ENCODE data around the gene ALAS1. TPM values are rescaled to one million over a fixed set of nuclear protein-coding genes. Genes with fewer than 3 reads are reported as not detected.

ALAS1 gene
- total and polyA plus RNA-seq, 9 donors, result 16.1 to 70.1 (median 25.8) TPM

DNA sequence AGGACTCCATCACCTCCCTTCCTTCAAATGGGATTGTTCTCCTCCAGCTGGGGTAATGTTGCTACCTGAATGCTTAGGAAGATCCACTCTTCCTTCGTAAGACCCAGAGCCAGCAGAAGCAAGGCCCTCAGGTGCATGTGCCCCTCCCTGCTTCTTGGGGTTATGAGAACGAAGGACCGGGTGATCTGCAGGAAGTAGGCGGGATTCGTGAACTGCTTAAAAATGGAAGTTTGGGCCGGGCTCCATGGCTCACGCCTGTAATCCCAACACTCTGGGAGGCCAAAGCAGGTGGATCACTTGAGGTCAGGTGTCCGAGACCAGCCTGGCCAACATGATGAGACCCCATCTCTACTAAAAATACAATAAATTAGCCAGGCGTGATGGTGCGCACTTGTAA is 19.4 kb downstream of the ALAS1 start:
- peak in 1 of 5 donors; percentile 30 for DNase-seq
- Histone ChIP-seq H3K4me1 (ENCODE audit: insufficient read depth) (peaks cover 15% of the 10 kb centered on the region), H3K36me3 (no peaks in the 10 kb centered on the region), H3K4me3 (no peak overlapping the region), H3K9me3 (no peaks in the 10 kb centered on the region), H3K27me3 (no peaks in the 10 kb centered on the region), H3K27ac (no peak overlapping the region)
- WGBS, 3 donors, result 65 to 77% (median 74%) methylated on average over 10 of the region's 10 CpGs
- TF ChIP-seq EP300 (IDR thresholded peaks at IDR 0.05), result no peak
- TF ChIP-seq, protein P1, sequence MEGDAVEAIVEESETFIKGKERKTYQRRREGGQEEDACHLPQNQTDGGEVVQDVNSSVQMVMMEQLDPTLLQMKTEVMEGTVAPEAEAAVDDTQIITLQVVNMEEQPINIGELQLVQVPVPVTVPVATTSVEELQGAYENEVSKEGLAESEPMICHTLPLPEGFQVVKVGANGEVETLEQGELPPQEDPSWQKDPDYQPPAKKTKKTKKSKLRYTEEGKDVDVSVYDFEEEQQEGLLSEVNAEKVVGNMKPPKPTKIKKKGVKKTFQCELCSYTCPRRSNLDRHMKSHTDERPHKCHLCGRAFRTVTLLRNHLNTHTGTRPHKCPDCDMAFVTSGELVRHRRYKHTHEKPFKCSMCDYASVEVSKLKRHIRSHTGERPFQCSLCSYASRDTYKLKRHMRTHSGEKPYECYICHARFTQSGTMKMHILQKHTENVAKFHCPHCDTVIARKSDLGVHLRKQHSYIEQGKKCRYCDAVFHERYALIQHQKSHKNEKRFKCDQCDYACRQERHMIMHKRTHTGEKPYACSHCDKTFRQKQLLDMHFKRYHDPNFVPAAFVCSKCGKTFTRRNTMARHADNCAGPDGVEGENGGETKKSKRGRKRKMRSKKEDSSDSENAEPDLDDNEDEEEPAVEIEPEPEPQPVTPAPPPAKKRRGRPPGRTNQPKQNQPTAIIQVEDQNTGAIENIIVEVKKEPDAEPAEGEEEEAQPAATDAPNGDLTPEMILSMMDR (IDR thresholded peaks at IDR 0.05), result no peak
- TF ChIP-seq POLR2A (IDR thresholded peaks at IDR 0.05), result no peak
- intact Hi-C loops (cut with DNase I), result no loop called here

- TF ChIP-seq POLR2A (IDR thresholded peaks at IDR 0.05) (no peak), EP300 (IDR thresholded peaks at IDR 0.05) (no peak)
- TF ChIP-seq, protein P1 (IDR thresholded peaks at IDR 0.05), result no peak
- Histone ChIP-seq H3K36me3 (no peaks in the 10 kb centered on the region), H3K27me3 (no peaks in the 10 kb centered on the region), H3K4me3 (no peak overlapping the region), H3K4me1 (ENCODE audit: insufficient read depth) (peaks cover 15% of the 10 kb centered on the region), H3K9me3 (no peaks in the 10 kb centered on the region), H3K27ac (no peak overlapping the region)
- intact Hi-C loops (cut with DNase I), result no loop called here
- 79 to 84% (median 80%) methylated on average over 3 of the region's 3 CpGs for WGBS, 3 donors
- DNase-seq, result no peak
Measured at GRCh38 chr3:52218026-52218425, 20.1 kb downstream of the ALAS1 start.

GRCh38 chr3:52218454-52218853 is 20.5 kb downstream of the ALAS1 start:
- Histone ChIP-seq H3K27me3 (no peaks in the 10 kb centered on the region), H3K36me3 (no peaks in the 10 kb centered on the region), H3K4me3 (no peak overlapping the region), H3K9me3 (no peaks in the 10 kb centered on the region), H3K27ac (no peak overlapping the region), H3K4me1 (ENCODE audit: insufficient read depth) (peaks cover 15% of the 10 kb centered on the region)
- intact Hi-C loops (cut with DNase I), result no loop called here
- peak in 3 of 5 donors; percentile 16 to 44 (median 25) for DNase-seq
- 82 to 84% (median 83%) methylated on average over 12 of the region's 12 CpGs for WGBS, 3 donors
- TF ChIP-seq POLR2A (IDR thresholded peaks at IDR 0.05) (no peak), EP300 (IDR thresholded peaks at IDR 0.05) (no peak)
- TF ChIP-seq, protein P1 (IDR thresholded peaks at IDR 0.05), result no peak

GRCh38 chr3:52218937-52219650 is 21.1 kb downstream of the ALAS1 start:
- Histone ChIP-seq H3K27ac (no peak overlapping the region), H3K4me1 (ENCODE audit: insufficient read depth) (peaks cover 15% of the 10 kb centered on the region)

More at GRCh38 chr3:52218937-52219650, 21.1 kb downstream of the ALAS1 start:
- DNase-seq, result peak in 1 of 5 donors; percentile 39
- TF ChIP-seq EP300 (IDR thresholded peaks at IDR 0.05) (no peak), POLR2A (IDR thresholded peaks at IDR 0.05) (no peak)
- TF ChIP-seq, protein P1 (IDR thresholded peaks at IDR 0.05), result no peak
- Histone ChIP-seq H3K9me3 (no peaks in the 10 kb centered on the region), H3K27me3 (no peaks in the 10 kb centered on the region), H3K4me3 (no peak overlapping the region), H3K36me3 (no peaks in the 10 kb centered on the region)
- 67 to 80% (median 72%) methylated on average over 6 of the region's 6 CpGs for WGBS, 3 donors
- intact Hi-C loops (cut with DNase I), result no loop called here

Measured in ovary (tissue), 9 donors.